GM04503 (cell line): ENCODE results near the gene CACNB2.
A peak's percentile ranks its signal among the peaks of the same experiment; 100 is the strongest.

Source experiments
- DNase-seq: peaks from one replicate; pipeline ENCODE4 v3.0.0-alpha.2; 2012; ENCODE audit warnings: low read depth

Gene CACNB2

DNA sequence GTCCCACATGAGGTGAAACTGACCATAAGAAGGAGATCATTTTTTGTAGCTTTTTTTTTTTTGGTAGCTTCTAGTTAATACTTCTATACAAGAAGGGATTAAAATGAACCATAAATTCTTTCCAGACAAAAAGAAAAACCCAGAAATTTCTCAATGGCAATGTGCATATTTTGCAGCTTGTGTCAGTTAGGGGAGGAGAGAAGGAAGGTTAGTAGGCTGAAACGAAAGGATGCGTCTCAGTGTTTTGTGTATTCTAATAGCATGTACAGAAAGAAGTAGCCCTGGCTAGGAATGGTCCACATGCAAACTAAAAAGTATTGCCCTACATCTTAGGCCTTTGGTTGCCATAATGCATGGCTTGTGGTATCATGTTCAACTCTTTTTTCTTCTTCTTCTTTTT, 90.6 kb downstream of the CACNB2 start:
- peak; percentile 11 for DNase-seq

DNA sequence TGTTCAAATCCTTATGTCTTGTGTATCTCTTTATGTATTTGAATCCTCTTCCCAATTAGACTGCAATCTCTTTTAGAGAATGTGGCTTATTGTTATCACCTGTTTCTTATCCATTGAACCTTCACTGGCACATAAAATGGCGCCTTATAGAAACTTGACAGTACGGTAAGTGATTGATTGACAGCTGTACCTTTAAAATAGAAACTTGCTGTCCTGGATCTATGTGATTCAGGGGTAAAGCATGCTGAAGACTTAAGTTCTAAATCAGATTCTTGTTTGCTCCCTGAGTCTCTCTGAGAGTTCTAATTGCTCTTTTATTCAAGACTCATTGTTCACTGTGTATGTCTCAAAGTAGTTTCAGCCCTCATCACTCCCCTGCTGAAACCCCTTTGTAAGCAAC, 91.3 kb downstream of the CACNB2 start:
- no peak for DNase-seq

DNA sequence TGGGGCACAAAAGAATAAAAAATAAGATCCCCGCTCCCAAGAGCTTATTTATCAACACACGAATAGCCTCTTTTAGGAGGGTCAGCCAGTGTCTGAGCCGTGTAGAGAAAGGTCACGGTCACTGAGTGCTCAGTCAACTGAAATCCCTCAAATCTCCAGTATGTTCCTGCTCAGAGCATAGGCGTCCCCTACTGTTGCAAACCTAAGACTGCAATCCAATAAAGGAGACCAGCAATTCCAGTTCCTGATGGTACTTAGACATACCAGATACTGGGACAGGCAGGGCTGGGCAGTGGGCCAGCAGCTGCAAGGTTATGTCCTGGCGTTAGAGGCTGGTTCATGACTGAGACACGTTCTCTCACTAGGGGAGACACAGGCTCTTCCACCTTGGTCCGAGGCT, 93.6 kb downstream of the CACNB2 start:
- DNase-seq, result no peak

- DNase-seq, result no peak
These were observed 95.3 kb downstream of the CACNB2 start for GRCh38 chr10:18235477-18235876.

DNA sequence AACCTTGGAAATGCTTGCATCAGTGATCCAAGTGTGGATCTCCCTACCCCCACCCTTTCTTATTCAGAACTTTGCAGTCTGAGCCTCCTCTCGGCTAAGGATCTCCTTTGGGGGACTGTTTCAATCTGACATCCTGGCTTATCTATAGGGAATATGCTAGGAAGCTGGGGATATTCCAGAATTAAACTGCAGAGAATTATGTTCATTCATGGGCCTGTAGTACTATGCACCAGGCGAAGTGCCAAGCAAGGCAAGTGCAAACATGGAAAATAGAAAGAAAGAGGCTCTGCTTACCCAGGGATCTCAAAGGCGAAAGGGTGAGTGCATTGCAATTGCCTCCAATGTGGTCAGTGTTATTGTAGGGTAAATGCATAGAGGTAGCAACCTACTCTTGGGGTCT, 96.5 kb downstream of the CACNB2 start:
- no peak for DNase-seq

GRCh38 chr10:18238870-18239485, 98.8 kb downstream of the CACNB2 start:
- DNase-seq, result no peak

GRCh38 chr10:18240185-18240882, 100.1 kb downstream of the CACNB2 start:
- DNase-seq, result no peak

DNA sequence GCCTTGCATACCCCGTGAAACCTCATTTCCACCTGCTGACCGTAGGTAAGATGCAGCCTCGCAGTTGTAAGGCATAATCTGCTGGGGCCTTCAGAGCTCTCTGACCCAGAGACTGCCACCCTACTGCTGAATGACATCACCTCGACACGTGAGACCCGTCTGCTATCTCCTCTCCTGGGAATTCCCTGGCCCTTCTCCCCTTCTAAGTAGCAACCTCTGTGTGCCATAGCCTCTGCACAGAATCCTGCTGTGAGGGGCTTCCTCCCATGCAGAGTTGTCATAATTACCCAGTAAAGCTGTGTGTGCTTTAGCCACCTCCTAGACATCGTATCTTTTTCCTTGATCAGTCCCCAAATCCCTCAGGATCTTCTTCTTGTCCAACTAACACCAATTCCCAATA, 106.7 kb downstream of the CACNB2 start:
- DNase-seq, result no peak

GRCh38 chr10:18252086-18252485, 111.9 kb downstream of the CACNB2 start:
- DNase-seq, result no peak

DNA sequence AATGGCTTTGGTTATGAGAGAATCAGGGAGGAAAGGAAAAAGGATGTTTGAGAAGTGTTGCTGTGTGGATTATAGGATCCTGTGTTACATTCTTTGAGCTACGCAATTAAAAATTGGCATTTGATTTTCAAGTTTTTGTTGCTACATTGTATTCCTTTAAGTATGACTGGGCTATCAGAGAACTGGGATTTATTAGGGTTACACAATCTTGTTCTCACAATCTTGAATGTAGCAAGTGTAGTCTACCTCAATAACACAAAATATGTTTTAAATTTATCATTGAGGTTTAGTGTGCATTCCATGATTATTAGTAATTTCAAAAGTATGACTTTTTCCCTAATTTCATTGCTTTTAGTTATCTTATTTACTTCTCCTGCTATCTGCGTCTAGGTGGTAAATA, 113.9 kb downstream of the CACNB2 start:
- DNase-seq, result no peak

DNA sequence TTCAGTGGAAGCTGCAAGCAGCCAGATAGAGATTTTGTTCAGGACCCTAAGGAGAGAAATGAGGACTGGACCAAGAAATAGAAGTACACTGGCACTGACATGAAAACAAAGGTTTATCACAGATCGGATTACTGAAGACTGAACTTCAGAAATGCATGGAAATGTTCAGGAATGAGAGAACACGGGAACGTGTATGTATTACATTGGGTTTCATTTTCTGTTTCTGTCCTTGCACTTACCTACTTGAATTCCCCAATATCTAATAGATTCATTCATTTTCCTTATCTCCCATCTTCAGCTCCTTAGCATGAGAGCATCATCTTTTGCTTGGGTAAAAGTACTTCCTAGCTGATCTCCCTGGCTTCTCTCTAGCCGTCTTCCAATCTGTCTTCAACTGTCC, 114.5 kb downstream of the CACNB2 start:
- DNase-seq, result no peak

DNA sequence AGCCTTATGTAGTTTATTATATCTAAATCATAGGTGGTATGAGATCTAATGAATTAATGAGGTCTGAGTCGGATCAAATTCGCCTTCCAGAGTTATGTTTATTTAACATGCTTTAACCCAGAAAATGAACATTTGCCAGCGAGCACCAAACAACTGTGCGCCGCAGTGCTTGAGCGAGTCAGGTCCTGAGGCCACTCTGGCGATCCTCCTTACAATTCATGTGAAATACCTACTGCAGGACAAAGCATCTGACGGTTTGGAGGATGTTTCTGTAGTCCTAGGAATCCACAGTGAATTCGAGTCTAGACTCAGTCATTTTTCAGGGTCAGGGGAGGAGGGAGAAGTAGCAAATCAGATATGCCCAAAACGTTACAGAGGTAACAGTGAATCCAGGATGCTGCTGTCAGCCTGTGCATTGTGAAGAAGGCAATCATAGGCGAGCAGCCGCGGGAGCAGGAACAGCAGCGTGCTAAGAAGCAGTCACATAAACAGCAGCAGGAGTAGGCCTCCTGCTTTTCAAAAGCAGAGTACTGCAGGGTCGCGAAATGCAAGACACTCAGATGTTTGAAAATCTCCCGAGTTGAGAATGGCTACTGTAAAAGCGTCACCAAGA, 120.2 kb downstream of the CACNB2 start:
- no peak for DNase-seq

GRCh38 chr10:18261063-18261610, 120.9 kb downstream of the CACNB2 start:
- no peak for DNase-seq

DNA sequence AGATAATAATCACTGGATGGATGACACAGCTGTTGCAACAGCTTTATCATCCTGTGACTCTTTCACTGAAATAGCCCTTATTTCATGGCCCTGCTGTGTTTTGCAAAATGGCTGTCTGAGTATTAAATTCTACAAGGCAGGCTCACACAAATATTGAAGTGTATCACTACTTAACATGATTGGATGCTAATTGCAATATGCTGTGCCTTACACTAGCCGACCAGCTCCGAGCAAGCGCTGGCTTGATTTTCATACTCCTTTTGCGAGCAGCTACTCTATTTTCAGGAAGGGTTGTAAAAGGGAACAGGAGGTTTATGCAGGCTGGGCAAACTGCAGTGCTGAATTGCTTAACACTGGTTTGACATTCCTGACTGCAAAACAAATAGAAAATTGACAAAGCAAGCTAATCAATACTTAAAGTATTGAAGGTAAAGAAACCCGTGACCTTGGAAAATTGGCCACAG, 121.6 kb downstream of the CACNB2 start:
- no peak for DNase-seq

DNA sequence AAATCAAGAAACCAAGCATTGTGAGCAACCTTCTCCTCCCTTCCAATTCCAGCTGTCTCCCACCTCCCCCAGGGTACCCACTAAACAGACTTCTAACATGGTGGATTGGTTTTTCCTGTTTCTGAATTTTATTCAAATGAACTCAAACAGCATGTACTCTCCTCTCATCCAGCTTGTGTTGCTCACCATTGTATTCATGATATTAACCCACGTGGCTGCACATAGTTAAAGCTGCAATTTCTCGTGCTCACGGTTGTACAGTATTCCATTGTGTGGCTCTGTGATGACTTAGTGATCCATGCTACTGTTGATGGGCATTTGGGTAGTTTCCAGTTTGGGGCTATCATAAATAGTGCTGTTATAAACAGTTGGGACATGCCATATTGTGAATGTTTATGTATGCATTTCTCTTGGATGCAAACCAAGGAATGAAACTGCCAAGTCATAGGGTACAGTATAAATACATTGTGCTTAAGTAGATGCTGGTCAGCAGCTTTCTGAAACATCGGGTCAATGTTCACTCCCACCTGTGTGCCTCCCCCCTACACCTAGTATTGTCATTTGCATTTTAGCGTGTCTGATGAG, 124.3 kb downstream of the CACNB2 start:
- DNase-seq, result no peak

DNA sequence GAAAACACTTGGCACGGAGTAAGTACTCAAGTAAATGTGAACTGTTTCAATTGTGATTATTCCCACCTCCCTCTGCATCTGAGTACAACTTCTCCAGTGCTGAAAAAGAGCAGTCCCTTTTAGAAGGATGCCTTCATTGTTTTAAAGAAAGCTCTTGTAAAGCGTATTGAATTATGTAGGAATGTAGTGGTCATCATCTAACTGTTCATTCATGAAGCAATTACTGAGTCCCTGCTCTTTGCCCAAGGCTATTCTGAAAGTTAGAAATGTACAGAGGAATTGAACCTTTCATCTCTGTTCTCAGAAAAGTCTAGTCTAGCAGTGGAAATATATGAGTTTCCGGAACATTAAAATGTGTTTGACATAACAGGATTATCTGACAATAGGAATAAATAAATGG, 127.8 kb downstream of the CACNB2 start:
- no peak for DNase-seq

GRCh38 chr10:18271491-18271890, 131.3 kb downstream of the CACNB2 start:
- DNase-seq, result no peak

DNA sequence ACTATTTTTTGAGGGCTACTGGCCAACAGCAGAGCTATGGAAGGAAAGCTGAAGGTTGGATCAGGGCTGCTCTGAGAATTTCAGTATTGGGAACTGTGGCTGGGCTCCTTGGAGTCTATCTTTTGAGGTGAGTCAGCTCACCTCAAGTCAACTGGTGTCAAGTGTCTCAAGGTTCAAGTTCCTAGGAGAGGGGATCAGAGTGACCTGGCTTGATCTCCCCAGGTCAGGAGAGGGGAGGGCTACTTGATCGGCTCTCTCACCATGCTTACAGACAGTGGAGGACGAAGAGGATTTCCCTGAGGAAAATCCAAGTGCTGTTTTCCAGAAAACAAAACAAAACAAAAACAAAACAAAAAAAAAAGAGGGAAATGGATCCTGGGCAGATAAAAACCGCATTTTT, 132.8 kb downstream of the CACNB2 start:
- no peak for DNase-seq

DNA sequence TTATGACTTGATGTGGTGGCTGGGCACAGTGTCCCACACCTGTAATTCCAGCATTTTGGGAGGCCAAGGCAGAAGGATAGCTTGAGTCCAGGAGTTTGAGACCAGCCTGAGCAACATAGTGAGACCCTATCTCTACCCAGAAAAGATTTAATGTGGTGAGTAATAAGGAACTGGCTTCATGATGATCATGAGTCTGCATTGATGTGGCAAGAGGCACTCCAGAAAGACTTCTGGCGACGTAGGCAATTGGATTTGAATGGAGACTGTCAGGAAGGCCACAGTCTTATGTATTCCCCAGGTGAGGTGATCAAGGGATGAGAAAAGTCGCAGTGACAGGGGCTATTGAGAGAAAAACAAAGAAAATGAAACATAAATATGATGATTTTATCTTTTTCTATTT, 138.0 kb downstream of the CACNB2 start:
- no peak for DNase-seq

GRCh38 chr10:18279173-18279572, 138.9 kb downstream of the CACNB2 start:
- DNase-seq, result no peak

DNA sequence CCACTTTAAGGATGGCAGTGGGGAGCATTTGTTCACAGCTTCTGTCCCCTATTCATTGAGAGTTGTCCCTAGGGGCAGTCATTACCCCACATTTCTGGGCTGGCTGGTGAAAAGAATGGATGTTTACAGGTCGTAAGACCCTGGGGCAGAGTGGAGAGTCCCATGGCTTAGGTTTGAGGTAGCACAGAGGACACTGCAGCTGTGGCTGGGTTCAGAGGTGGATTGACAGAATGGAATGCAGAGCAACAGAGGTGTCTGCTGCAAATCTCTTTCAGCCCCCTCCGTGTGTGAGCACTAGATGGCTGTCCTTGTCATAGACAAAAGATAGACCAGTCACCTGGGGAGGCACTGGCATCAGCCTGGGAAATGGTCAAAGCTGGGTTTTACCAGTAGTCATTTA, 141.9 kb downstream of the CACNB2 start:
- no peak for DNase-seq

- no peak for DNase-seq
These were observed 150.6 kb downstream of the CACNB2 start for GRCh38 chr10:18290651-18291313.
